SK-N-SH treated with all-trans-retinoic acid at 6 μM for 48 hours (cell line): Measurements from ENCODE around the gene CCDC68.

Experiments used
- BACH2 ChIP-seq: fragments of 250-450 bp; sonication (Bioruptor Pico); IDR thresholded peaks from 2 replicates; pipeline ENCODE4 v1.9.0; 2021; ENCODE audit warnings: mild to moderate bottlenecking, borderline replicate concordance
- ISL1 ChIP-seq: fragments of 250-450 bp; sonication (Bioruptor Pico); IDR thresholded peaks from 2 replicates; pipeline ENCODE4 v2.1.2; 2022; ENCODE audit warnings: mild to moderate bottlenecking, moderate library complexity
- RARB ChIP-seq: fragments of 250-450 bp; sonication (Bioruptor Pico); IDR thresholded peaks from 2 replicates; pipeline ENCODE4 v1.8.0; 2021; ENCODE audit warnings: mild to moderate bottlenecking, moderate library complexity
- TCF4 ChIP-seq: fragments of 250-450 bp; sonication (Bioruptor Pico); IDR thresholded peaks from 2 replicates; pipeline ENCODE4 v1.8.0; 2021; ENCODE audit warnings: mild to moderate bottlenecking, moderate library complexity, borderline replicate concordance
- ZFP3 ChIP-seq: fragments of 250-450 bp; sonication (Bioruptor Pico); IDR thresholded peaks from 2 replicates; pipeline ENCODE4 v1.5.0; 2020; ENCODE audit warnings: mild to moderate bottlenecking, moderate library complexity
- ZFP30 ChIP-seq: fragments of 450-650 bp; formaldehyde crosslinking; IDR thresholded peaks from 2 replicates; pipeline ENCODE4 v1.5.0; 2022; ENCODE audit warnings: mild to moderate bottlenecking, moderate library complexity
- ZNF70 ChIP-seq: fragments of 450-650 bp; formaldehyde crosslinking; IDR thresholded peaks from 2 replicates; pipeline ENCODE4 v1.5.0; 2020; ENCODE audit warnings: mild to moderate bottlenecking, moderate library complexity
- TF ChIP-seq, protein P1 (sequence below): fragments of 250-450 bp; sonication (Bioruptor Pico); IDR thresholded peaks from 2 replicates; pipeline ENCODE4 v1.8.0; 2021; ENCODE audit warnings: low read depth, mild to moderate bottlenecking, moderate library complexity, borderline replicate concordance
- TF ChIP-seq, protein P2 (sequence below): fragments of 250-450 bp; sonication (Bioruptor Pico); IDR thresholded peaks from 2 replicates; pipeline ENCODE4 v1.5.1; 2021; ENCODE audit warnings: mild to moderate bottlenecking, moderate library complexity
- TF ChIP-seq, protein P3 (sequence below): fragments of 250-450 bp; sonication (Bioruptor Pico); IDR thresholded peaks from 2 replicates; pipeline ENCODE4 v1.5.1; 2020; ENCODE audit warnings: low read depth, mild to moderate bottlenecking, moderate library complexity

DNA sequence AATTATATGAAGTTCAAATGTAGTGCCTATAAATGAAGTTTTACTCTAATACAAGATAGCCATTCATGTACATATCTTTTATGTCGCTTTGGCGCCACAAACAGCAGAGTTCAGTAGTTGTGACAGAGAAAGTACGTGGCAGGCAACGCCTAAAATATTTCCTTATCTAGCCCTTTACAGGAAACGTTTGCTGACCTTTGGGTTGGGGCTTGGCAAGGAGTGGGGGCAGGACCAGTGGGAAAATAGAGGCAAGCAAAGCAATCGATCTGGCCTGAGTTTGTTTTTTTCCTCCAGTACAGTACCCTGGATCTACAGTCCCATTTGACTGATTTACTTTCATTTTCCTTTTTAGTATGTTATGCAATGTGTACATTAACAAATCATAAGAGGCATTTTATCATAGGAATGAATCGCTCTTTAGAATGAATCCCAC lies 13.1 kb downstream of the CCDC68 start:
- TF ChIP-seq ISL1 (CRISPR knock-in tag) (no peak), ZFP30 (no peak), BACH2 (CRISPR knock-in tag) (no peak), RARB (no peak), ZFP3 (CRISPR knock-in tag) (no peak), ZNF70 (CRISPR knock-in tag) (no peak), TCF4 (CRISPR knock-in tag) (no peak)
- TF ChIP-seq, protein P1, sequence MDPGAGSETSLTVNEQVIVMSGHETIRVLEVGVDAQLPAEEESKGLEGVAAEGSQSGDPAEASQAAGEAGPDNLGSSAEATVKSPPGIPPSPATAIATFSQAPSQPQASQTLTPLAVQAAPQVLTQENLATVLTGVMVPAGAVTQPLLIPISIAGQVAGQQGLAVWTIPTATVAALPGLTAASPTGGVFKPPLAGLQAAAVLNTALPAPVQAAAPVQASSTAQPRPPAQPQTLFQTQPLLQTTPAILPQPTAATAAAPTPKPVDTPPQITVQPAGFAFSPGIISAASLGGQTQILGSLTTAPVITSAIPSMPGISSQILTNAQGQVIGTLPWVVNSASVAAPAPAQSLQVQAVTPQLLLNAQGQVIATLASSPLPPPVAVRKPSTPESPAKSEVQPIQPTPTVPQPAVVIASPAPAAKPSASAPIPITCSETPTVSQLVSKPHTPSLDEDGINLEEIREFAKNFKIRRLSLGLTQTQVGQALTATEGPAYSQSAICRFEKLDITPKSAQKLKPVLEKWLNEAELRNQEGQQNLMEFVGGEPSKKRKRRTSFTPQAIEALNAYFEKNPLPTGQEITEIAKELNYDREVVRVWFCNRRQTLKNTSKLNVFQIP (CRISPR knock-in tag), result no peak
- TF ChIP-seq, protein P2, sequence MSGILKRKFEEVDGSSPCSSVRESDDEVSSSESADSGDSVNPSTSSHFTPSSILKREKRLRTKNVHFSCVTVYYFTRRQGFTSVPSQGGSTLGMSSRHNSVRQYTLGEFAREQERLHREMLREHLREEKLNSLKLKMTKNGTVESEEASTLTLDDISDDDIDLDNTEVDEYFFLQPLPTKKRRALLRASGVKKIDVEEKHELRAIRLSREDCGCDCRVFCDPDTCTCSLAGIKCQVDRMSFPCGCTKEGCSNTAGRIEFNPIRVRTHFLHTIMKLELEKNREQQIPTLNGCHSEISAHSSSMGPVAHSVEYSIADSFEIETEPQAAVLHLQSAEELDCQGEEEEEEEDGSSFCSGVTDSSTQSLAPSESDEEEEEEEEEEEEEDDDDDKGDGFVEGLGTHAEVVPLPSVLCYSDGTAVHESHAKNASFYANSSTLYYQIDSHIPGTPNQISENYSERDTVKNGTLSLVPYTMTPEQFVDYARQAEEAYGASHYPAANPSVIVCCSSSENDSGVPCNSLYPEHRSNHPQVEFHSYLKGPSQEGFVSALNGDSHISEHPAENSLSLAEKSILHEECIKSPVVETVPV (CRISPR knock-in tag), result no peak
- TF ChIP-seq, protein P3, sequence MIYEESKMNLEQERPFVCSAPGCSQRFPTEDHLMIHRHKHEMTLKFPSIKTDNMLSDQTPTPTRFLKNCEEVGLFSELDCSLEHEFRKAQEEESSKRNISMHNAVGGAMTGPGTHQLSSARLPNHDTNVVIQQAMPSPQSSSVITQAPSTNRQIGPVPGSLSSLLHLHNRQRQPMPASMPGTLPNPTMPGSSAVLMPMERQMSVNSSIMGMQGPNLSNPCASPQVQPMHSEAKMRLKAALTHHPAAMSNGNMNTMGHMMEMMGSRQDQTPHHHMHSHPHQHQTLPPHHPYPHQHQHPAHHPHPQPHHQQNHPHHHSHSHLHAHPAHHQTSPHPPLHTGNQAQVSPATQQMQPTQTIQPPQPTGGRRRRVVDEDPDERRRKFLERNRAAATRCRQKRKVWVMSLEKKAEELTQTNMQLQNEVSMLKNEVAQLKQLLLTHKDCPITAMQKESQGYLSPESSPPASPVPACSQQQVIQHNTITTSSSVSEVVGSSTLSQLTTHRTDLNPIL (CRISPR knock-in tag), result no peak
